Loucy (cell line): ENCODE measurements around the gene CD6.

Source experiments
- EZH2phosphoT487 ChIP-seq: fragments of 200-600 bp; IDR thresholded peaks from 2 replicates; pipeline ENCODE4 v1.6.1; 2018; ENCODE audit warnings: antibody characterized with exemption, mild to moderate bottlenecking, moderate library complexity, borderline replicate concordance
- TF ChIP-seq, protein P1 (sequence below): fragments of 200-600 bp; sonication (generic); conservative IDR thresholded peaks from 2 replicates; pipeline ENCODE4 v1.5.1; 2014; ENCODE audit warnings: mild to moderate bottlenecking, antibody characterized with exemption, low read length

DNA sequence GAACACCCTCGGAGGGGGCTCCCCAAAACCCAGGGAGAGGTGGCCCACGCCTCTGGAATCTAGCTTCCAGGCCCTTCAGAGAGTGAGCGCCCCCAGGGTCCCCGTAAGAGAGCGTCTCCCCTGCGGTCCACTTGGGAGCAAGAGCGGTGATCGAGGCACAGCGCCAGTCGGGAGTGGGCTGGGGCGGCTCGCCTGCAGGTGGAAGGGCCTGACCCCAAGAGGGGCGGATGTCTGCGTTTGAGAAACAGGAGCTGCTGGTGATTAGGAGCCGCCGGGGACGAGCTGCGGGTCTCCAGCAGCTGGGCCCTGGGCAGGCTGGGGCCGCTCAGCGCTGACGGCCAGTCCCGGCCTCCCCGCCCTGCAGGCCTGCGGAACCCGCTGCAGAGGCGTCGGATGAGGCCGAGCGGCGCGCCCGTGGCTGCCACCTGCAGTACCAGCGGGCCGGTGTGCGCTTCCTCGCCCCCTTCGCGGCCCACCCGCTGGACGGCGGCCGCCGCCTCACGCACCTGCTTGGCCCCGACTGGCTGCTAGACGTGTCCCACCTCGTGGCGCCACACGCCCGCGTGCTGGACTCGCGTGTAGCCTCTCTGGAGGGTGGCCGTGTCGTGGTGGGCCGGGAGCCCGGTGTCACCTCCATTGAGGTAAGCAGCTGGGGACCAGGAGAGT is 37.2 kb upstream of the CD6 start:
- TF ChIP-seq, protein P1, sequence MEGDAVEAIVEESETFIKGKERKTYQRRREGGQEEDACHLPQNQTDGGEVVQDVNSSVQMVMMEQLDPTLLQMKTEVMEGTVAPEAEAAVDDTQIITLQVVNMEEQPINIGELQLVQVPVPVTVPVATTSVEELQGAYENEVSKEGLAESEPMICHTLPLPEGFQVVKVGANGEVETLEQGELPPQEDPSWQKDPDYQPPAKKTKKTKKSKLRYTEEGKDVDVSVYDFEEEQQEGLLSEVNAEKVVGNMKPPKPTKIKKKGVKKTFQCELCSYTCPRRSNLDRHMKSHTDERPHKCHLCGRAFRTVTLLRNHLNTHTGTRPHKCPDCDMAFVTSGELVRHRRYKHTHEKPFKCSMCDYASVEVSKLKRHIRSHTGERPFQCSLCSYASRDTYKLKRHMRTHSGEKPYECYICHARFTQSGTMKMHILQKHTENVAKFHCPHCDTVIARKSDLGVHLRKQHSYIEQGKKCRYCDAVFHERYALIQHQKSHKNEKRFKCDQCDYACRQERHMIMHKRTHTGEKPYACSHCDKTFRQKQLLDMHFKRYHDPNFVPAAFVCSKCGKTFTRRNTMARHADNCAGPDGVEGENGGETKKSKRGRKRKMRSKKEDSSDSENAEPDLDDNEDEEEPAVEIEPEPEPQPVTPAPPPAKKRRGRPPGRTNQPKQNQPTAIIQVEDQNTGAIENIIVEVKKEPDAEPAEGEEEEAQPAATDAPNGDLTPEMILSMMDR: no peak
- TF ChIP-seq EZH2phosphoT487: no peak
